Cardiac muscle cell (in vitro differentiated cells and primary cell): ENCODE results near the gene PIGL. TPM values are rescaled to one million over a fixed set of nuclear protein-coding genes. Genes with fewer than 3 reads are reported as not detected.

Experiments
- DNase-seq, 2 donors: peaks; one replicate each; pipeline versions ENCODE4 v3.0.0 to v3.0.0-alpha.2; 2010 to 2017; ENCODE audit warnings: low read depth in 1 of 2, low spot score in 1 of 2
- H3K27ac ChIP-seq: fragments of 200-600 bp; sonication (generic); 2 replicates; pipeline ENCODE4 v1.5.1; 2016
- H3K27me3 ChIP-seq: fragments of 200-600 bp; sonication (generic); 2 replicates; pipeline ENCODE4 v1.6.0; 2016; ENCODE audit warnings: control low read depth
- H3K36me3 ChIP-seq: fragments of 200-600 bp; sonication (generic); 2 replicates; pipeline ENCODE4 v1.5.1; 2016; ENCODE audit warnings: control low read depth
- H3K4me1 ChIP-seq: fragments of 200-600 bp; sonication (generic); 2 replicates; pipeline ENCODE4 v1.8.1; 2017; ENCODE audit warnings: low read depth, mild to moderate bottlenecking, mixed run types
- H3K4me3 ChIP-seq: fragments of 200-600 bp; sonication (generic); 2 replicates; pipeline ENCODE4 v1.5.1; 2016; ENCODE audit warnings: mild to moderate bottlenecking
- H3K9me3 ChIP-seq: fragments of 200-600 bp; sonication (generic); 2 replicates; pipeline ENCODE4 v1.5.1; 2017; ENCODE audit warnings: low read depth, mild to moderate bottlenecking, control low read depth
- polyA plus RNA-seq: library from polyadenylated mRNA; unstranded; fragments of >200 nt; fragmentation: Nextera tagmentation; extraction: Ambion mirVana; gene quantifications from 2 replicates; pipeline ENCODE4 v1.2.1, GENCODE V29; 2016
- total RNA-seq: library from RNA; depleted of rRNA; stranded (reverse); fragments of >200 nt; gene quantifications from 2 replicates; pipeline ENCODE4 v1.2.3, GENCODE V29; 2016
- TF ChIP-seq, protein P1 (sequence below): IDR thresholded peaks from 2 replicates; pipeline ENCODE4 v1.5.1; 2012; ENCODE audit warnings: low read depth, mild to moderate bottlenecking, low read length

PIGL gene
- total and polyA plus RNA-seq, 2 experiments from 2014 or later: 28.8 to 67.4 TPM

DNA sequence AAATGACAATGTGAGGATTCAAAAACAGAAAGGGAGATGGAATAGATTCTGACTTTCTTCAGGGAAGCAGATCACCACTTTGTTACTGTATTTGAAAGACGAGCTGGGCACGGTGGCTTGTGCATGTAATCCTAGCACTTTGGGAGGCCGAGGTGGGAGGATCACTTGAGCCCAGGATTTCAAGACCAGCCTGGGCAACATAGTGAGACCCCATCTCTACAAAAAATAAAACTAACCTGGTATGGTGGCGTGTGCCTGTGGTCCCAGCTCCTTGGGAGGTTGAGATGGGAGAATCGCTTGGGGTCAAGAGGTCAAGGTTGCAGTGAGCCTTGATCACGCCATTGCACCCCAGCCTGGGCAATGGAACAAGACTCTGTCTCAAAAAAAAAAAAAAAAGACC lies 34.0 kb downstream of the PIGL start:
- H3K4me3 ChIP-seq: no peak overlapping the region
- no peaks in the 10 kb centered on the region for H3K27me3 ChIP-seq
- TF ChIP-seq, protein P1, sequence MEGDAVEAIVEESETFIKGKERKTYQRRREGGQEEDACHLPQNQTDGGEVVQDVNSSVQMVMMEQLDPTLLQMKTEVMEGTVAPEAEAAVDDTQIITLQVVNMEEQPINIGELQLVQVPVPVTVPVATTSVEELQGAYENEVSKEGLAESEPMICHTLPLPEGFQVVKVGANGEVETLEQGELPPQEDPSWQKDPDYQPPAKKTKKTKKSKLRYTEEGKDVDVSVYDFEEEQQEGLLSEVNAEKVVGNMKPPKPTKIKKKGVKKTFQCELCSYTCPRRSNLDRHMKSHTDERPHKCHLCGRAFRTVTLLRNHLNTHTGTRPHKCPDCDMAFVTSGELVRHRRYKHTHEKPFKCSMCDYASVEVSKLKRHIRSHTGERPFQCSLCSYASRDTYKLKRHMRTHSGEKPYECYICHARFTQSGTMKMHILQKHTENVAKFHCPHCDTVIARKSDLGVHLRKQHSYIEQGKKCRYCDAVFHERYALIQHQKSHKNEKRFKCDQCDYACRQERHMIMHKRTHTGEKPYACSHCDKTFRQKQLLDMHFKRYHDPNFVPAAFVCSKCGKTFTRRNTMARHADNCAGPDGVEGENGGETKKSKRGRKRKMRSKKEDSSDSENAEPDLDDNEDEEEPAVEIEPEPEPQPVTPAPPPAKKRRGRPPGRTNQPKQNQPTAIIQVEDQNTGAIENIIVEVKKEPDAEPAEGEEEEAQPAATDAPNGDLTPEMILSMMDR: no peak
- H3K36me3 ChIP-seq: no peaks in the 10 kb centered on the region
- DNase-seq: no peak
- H3K4me1 ChIP-seq: peaks cover 15% of the 10 kb centered on the region
- H3K27ac ChIP-seq: peak overlapping the region; percentile 39
- H3K9me3 ChIP-seq: no peaks in the 10 kb centered on the region

DNA sequence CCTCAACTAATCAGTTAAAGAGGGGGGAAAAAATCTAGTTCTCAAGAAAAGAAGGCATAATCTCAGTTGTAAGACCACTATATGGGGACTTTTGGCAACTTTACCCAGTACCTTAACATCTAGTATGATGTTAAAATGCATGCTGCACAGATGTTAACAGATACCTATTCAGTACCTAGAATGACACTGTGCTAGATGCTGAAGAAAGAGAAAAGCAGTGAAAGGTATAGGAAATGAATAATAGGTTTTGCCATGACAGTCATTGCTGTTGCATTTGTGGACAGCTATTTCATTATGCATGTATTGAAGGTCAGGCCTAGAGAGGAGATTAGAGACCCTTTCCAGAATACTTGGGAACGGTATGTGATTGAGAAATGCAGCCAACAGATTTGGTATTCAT lies 34.5 kb downstream of the PIGL start:
- H3K36me3 ChIP-seq: no peaks in the 10 kb centered on the region
- peak overlapping the region; percentile 72 for H3K27ac ChIP-seq
- DNase-seq: no peak

DNA sequence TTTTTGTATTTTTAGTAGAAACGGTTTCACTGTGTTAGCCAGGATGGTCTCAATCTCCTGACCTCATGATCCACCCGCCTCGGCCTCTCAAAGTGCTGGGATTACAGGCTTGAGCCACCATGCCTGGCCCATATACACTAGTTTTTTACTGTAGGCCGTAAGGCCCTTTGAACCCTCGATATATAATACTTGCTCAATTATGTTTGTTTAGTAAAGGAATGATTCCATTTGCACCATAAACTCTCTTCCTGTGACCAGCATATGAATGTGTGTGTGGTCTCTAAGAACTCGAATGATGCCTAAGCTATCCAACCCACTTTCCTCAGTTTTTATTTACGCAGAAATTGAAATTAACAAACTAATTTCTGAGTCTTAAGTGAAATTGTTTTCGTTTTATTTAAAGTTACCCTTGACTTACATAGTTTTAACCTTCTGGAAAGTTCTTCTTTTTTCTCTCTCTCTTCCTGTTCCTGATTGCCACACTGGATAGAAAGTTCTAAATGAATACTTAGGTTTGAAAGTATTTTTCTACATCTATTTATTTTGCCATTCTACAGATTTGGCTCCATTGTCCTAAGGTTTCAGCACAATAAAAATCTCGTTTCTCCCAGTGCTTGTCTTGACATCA lies 37.9 kb downstream of the PIGL start:
- TF ChIP-seq, protein P1: no peak
- Histone ChIP-seq H3K4me1 (peaks cover 20% of the 10 kb centered on the region), H3K27me3 (no peaks in the 10 kb centered on the region), H3K4me3 (peak overlapping the region; percentile 1), H3K27ac (peak overlapping the region; percentile 99), H3K36me3 (no peaks in the 10 kb centered on the region), H3K9me3 (no peaks in the 10 kb centered on the region)
- no peak for DNase-seq

More for the DNA sequence above, 34.5 kb downstream of the PIGL start:
- H3K9me3 ChIP-seq: no peaks in the 10 kb centered on the region
- H3K27me3 ChIP-seq: no peaks in the 10 kb centered on the region
- TF ChIP-seq, protein P1: no peak
- H3K4me3 ChIP-seq: no peak overlapping the region
- H3K4me1 ChIP-seq: peaks cover 20% of the 10 kb centered on the region

DNA sequence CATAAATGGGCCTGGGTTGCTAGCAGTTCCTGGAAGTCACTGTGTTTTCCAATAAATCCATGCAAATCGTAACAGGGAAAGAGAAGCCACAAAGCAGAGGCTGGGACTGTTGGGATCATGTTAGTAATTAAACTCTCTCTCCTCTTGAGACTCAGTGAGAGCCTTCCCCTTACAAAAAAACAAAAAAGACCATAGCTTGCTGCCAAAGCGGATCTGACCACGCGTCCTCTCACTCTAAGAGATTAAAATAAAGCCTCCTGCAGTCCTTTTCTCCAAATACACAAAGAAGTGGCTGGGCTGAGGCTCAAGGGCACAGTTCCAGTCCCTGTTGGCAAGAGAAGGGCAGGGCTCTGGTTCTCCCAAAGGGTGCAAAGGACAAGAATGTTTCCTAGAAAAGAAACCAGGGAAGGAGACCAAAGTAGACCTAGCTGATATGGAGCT lies 38.5 kb downstream of the PIGL start:
- Histone ChIP-seq H3K4me3 (peak overlapping the region; percentile 1), H3K27me3 (no peaks in the 10 kb centered on the region), H3K9me3 (no peaks in the 10 kb centered on the region), H3K4me1 (peaks cover 20% of the 10 kb centered on the region), H3K27ac (peak overlapping the region; percentile 99), H3K36me3 (no peaks in the 10 kb centered on the region)
- TF ChIP-seq, protein P1: no peak
- DNase-seq: peak; percentile 66 to 84

DNA sequence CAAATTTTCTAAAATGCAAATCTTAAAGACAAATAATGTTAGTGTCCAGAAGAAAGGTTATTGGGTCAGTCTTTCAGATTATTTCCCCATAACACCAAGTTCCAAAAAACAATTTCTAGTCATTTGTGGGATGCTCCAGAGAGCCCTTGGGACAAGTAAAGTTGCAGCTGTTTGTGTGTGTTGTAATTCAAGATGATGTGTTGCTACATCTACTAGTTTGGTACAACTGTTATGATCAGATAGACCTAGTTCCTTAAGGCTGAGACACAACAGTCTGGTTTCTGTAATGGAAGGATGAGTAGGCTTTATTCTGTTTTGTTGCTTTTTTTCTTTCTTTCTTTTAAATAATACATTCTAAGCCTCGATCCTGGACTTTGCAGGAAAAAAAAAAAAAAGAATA lies 41.9 kb downstream of the PIGL start:
- no peaks in the 10 kb centered on the region for H3K27me3 ChIP-seq
- TF ChIP-seq, protein P1: no peak
- no peak overlapping the region for H3K4me3 ChIP-seq
- peaks cover 20% of the 10 kb centered on the region for H3K4me1 ChIP-seq
- no peak overlapping the region for H3K27ac ChIP-seq
- DNase-seq: peak in 1 of 2 donors; percentile 58
- H3K9me3 ChIP-seq: no peaks in the 10 kb centered on the region
- H3K36me3 ChIP-seq: no peaks in the 10 kb centered on the region
